Hepatocyte (in vitro differentiated cells): Measurements from ENCODE around the gene TUBB1.

Experiments used
- EZH2 ChIP-seq: fragments of 200-600 bp; sonication (generic); IDR thresholded peaks from 2 replicates; pipeline ENCODE4 v1.6.1; 2016; ENCODE audit warnings: antibody characterized with exemption, mild to moderate bottlenecking, borderline replicate concordance
- EZH2phosphoT487 ChIP-seq: fragments of 200-600 bp; sonication (generic); IDR thresholded peaks from one replicate; pipeline ENCODE4 v1.6.1; 2018; ENCODE audit warnings: antibody characterized with exemption, mild to moderate bottlenecking, low read depth, moderate library complexity; ENCODE audit not compliant: unreplicated experiment, severe bottlenecking
- TF ChIP-seq, protein P1 (sequence below): fragments of 200-600 bp; sonication (generic); IDR thresholded peaks from 2 replicates; pipeline ENCODE4 v1.5.1; 2016; ENCODE audit warnings: antibody characterized with exemption, mild to moderate bottlenecking; ENCODE audit not compliant: poor library complexity

- TF ChIP-seq, protein P1, sequence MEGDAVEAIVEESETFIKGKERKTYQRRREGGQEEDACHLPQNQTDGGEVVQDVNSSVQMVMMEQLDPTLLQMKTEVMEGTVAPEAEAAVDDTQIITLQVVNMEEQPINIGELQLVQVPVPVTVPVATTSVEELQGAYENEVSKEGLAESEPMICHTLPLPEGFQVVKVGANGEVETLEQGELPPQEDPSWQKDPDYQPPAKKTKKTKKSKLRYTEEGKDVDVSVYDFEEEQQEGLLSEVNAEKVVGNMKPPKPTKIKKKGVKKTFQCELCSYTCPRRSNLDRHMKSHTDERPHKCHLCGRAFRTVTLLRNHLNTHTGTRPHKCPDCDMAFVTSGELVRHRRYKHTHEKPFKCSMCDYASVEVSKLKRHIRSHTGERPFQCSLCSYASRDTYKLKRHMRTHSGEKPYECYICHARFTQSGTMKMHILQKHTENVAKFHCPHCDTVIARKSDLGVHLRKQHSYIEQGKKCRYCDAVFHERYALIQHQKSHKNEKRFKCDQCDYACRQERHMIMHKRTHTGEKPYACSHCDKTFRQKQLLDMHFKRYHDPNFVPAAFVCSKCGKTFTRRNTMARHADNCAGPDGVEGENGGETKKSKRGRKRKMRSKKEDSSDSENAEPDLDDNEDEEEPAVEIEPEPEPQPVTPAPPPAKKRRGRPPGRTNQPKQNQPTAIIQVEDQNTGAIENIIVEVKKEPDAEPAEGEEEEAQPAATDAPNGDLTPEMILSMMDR: no peak
- TF ChIP-seq EZH2 (no peak), EZH2phosphoT487 (no peak)
Observed at GRCh38 chr20:59033616-59034165, 14.5 kb downstream of the TUBB1 start.
